Bronchial epithelial cell (primary cell): ENCODE results near the gene ADAM23. TPM values are rescaled to one million over a fixed set of nuclear protein-coding genes. Genes with fewer than 3 reads are reported as not detected.
A peak's percentile ranks its signal among the peaks of the same experiment; 100 is the strongest.

Experiments used
- DNase-seq: peaks from one replicate; pipeline ENCODE4 v3.0.0-alpha.2; 2010; ENCODE audit warnings: low read depth
- FAIRE-seq: peaks from 2 replicates; lab custom pipeline; 2011; peaks lifted over from hg19 to GRCh38; lab: Jason Lieb, UNC
- H3K27me3 ChIP-seq: 2 replicates; pipeline ENCODE4 v1.5.1; 2011; ENCODE audit warnings: low read length; ENCODE audit not compliant: control insufficient read depth, insufficient read depth
- H3K36me3 ChIP-seq: 2 replicates; pipeline ENCODE4 v1.5.1; 2011; ENCODE audit warnings: low read length; ENCODE audit not compliant: control insufficient read depth, insufficient read depth
- H3K4me3 ChIP-seq: 2 replicates; pipeline ENCODE4 v1.5.1; 2011; ENCODE audit warnings: mild to moderate bottlenecking, low read depth, low read length, control low read depth
- total RNA-seq: library from RNA; depleted of rRNA; stranded (reverse); fragments of >200 nt; gene quantifications from 2 replicates; pipeline ENCODE4 v1.2.1, GENCODE V29; 2014
- TF ChIP-seq, protein P1 (sequence below): IDR thresholded peaks from 2 replicates; pipeline ENCODE4 v1.5.1; 2011; ENCODE audit warnings: mild to moderate bottlenecking, moderate library complexity, low read length, control low read depth, inconsistent platforms; ENCODE audit not compliant: insufficient read depth, severe bottlenecking

Gene ADAM23
- total RNA-seq, 1 donor from 2014 or later = under 0.01 TPM

DNA sequence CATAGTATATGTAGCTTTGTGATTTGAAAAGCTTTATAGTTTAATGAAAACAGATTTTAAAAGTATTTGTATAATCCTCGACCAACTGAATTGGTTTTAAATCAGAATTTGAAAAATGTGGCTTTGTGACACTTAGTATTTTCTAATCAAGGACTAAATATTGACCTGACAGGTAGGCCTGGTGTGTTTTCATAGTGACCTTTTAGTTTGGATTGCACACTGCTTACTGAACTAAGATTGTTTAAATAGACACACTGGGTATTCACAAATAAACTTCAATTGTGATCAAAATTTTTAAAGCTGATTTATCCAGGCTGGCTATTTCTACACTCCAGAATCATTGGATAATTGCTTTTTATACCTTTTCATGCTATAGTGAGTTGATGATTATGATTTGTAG, 167.1 kb downstream of the ADAM23 start:
- Histone ChIP-seq H3K4me3 (no peak overlapping the region), H3K36me3 (no peaks in the 10 kb centered on the region), H3K27me3 (no peaks in the 10 kb centered on the region)
- DNase-seq (no peak), FAIRE-seq (no peak)
- TF ChIP-seq, protein P1, sequence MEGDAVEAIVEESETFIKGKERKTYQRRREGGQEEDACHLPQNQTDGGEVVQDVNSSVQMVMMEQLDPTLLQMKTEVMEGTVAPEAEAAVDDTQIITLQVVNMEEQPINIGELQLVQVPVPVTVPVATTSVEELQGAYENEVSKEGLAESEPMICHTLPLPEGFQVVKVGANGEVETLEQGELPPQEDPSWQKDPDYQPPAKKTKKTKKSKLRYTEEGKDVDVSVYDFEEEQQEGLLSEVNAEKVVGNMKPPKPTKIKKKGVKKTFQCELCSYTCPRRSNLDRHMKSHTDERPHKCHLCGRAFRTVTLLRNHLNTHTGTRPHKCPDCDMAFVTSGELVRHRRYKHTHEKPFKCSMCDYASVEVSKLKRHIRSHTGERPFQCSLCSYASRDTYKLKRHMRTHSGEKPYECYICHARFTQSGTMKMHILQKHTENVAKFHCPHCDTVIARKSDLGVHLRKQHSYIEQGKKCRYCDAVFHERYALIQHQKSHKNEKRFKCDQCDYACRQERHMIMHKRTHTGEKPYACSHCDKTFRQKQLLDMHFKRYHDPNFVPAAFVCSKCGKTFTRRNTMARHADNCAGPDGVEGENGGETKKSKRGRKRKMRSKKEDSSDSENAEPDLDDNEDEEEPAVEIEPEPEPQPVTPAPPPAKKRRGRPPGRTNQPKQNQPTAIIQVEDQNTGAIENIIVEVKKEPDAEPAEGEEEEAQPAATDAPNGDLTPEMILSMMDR = no peak

DNA sequence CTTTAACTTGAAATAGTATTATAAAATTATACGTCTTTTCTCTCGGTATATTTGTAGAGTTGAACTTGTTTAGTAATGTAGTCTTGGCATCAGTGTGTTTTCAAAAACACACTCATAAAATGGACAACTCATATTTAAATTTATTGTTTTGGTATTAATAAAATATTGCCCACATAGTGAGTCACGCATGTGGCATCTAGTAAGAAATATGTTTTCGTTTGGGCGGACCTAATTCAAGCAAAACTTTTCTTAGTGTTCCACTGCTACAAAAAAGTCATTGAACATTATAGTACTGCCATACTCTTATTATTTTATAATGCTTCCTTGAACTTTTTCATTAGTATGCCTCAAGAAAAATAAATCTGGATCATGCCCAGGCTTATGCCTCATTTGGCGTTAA, 167.9 kb downstream of the ADAM23 start:
- no peaks in the 10 kb centered on the region for H3K36me3 ChIP-seq
- FAIRE-seq (no peak), DNase-seq (no peak)
- no peak overlapping the region for H3K4me3 ChIP-seq
- no peaks in the 10 kb centered on the region for H3K27me3 ChIP-seq
- TF ChIP-seq, protein P1 = no peak

DNA sequence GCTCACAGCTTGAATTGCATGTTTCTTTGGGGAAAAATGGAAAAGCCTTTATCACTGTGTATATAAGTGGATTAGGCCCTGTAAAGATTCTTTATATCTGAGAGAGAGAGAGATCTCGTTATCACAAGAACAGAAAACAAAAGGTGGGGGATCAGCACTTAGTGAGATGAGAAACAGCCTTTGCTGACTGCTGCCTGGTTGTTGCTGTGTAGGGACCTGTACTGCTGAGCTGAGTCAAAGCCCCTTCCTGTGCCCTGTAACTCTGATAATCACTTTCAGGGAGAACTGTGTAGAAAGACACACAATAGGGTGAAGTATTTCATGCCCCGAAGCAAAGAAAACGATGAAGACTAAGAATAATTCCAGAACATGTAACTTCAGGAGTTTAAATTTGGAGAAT, 168.4 kb downstream of the ADAM23 start:
- no peak overlapping the region for H3K4me3 ChIP-seq
- no peak for FAIRE-seq

DNA sequence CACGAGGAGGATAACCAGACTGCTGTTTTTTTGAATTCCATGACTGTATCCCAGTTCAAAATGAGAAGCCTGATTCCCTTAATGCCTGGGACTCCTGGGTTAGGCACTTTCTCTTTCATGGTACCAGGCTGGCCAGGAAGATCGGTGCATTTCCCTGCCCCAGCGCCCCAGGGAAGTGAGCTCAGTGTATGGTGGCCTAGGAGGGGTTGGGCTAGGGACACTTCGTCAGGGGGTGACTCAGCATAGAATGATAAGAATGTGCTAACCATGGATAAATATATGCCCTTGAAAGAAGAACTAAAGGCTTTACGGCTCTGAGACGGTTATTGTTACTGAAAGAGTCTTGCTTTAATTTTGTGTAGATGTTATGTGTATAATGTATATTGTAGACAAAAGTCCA, 171.5 kb downstream of the ADAM23 start:
- Histone ChIP-seq H3K4me3 (no peak overlapping the region), H3K36me3 (no peaks in the 10 kb centered on the region), H3K27me3 (no peaks in the 10 kb centered on the region)
- peak; percentile 9 for DNase-seq
- TF ChIP-seq, protein P1 = no peak
- no peak for FAIRE-seq

More for the DNA sequence above, 168.4 kb downstream of the ADAM23 start:
- H3K36me3 ChIP-seq = no peaks in the 10 kb centered on the region
- H3K27me3 ChIP-seq = no peaks in the 10 kb centered on the region
- peak; percentile 15 for DNase-seq
- TF ChIP-seq, protein P1 = no peak

DNA sequence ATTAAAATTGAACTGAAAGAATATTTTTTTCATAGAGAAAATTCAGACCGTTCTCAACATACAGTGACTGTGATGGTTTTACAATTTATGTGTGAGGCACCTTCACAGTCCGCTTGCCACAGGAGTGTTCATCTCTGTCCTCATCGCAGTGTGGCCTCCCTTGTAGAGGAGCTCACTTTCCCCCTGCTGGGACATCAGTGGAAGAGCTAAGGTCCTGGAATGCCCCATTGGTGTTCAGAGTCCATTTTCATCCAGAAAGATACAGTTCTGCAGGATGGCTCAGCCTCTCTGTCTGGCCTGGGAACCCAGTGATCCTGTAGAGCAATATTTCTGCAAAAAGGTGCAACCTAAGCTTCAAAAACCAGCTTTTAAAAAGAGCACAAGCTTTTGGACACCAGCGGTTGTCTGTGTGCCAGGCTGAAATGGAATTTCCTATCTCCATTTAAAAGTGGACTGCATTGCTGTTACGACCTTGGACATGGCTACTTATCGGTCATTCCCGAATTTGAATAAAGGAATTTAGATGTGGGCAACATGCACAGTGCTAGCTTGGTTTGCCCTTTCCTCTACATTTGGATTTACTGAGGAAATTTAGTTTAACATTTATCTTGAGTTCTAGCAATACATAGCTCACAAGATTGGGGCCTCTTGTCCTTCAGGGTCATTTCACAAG, 172.2 kb downstream of the ADAM23 start:
- Histone ChIP-seq H3K27me3 (no peaks in the 10 kb centered on the region), H3K36me3 (no peaks in the 10 kb centered on the region), H3K4me3 (no peak overlapping the region)
- TF ChIP-seq, protein P1 = no peak
- no peak for DNase-seq
- no peak for FAIRE-seq

DNA sequence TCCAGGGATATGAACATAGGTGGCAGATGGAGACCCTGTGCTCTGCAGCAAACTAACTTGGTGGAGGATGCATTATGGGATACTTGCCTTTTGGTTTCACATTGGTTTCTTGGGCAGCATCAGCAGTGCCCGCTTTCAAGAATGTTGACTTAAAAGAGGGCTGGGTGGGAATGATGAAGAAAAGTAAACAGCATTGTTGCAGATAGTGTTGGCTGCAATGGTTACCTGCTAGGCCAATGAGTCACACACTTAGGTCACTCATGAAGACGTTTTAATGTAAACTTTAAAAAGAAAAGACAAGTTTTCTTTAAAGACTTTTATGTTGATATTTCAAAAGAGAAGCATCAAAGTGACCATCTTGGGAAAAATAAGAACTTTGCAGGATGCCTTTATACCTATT, 172.8 kb downstream of the ADAM23 start:
- TF ChIP-seq, protein P1 = no peak
- FAIRE-seq (no peak), DNase-seq (peak; percentile 75)
- no peak overlapping the region for H3K4me3 ChIP-seq
- no peaks in the 10 kb centered on the region for H3K27me3 ChIP-seq
- H3K36me3 ChIP-seq = no peaks in the 10 kb centered on the region
